SJCRH30 (cell line): ENCODE results near the gene DPYSL4. TPM values are rescaled to one million over a fixed set of nuclear protein-coding genes. Genes with fewer than 3 reads are reported as not detected.
A peak's percentile ranks its signal among the peaks of the same experiment; 100 is the strongest.
"Not testable (repeated sequence)": the region's sequence is repeated elsewhere in the genome, so short reads cannot be mapped to it uniquely, and the experiment has no call there.

Experiments used
- DNase-seq, 2 experiments: peaks; one replicate each; pipeline ENCODE4 v3.0.0-alpha.2; 2015 to 2020
- H3K27ac ChIP-seq: fragments of 250-450 bp; sonication (Bioruptor Pico); 2 replicates; pipeline ENCODE4 v1.5.1; 2020; ENCODE audit warnings: mild to moderate bottlenecking, moderate library complexity
- H3K27me3 ChIP-seq: fragments of 250-450 bp; sonication (Bioruptor Pico); 2 replicates; pipeline ENCODE4 v1.5.1; 2020; ENCODE audit warnings: mild to moderate bottlenecking, moderate library complexity
- H3K36me3 ChIP-seq: fragments of 250-450 bp; sonication (Bioruptor Pico); 2 replicates; pipeline ENCODE4 v1.5.1; 2020; ENCODE audit warnings: mild to moderate bottlenecking, moderate library complexity
- H3K4me1 ChIP-seq: fragments of 250-450 bp; sonication (Bioruptor Pico); 2 replicates; pipeline ENCODE4 v1.5.1; 2020; ENCODE audit warnings: mild to moderate bottlenecking, moderate library complexity
- H3K4me3 ChIP-seq: fragments of 250-450 bp; sonication (Bioruptor Pico); 2 replicates; pipeline ENCODE4 v1.5.1; 2020; ENCODE audit warnings: mild to moderate bottlenecking, moderate library complexity
- H3K9me3 ChIP-seq: fragments of 250-450 bp; sonication (Bioruptor Pico); replicated peaks from 2 replicates; pipeline ENCODE4 v1.5.1; 2020; ENCODE audit warnings: mild to moderate bottlenecking, moderate library complexity
- total RNA-seq: library from RNA; depleted of rRNA; stranded (reverse); fragments of >200 nt; shearing (Covaris generic); gene quantifications from 2 replicates; pipeline ENCODE4 v1.2.3, GENCODE V29; 2014

Gene DPYSL4
- total RNA-seq, 1 experiment from 2014 or later: not detected

- Histone ChIP-seq H3K36me3 (no peaks in the 10 kb centered on the region), H3K27ac (no peak overlapping the region), H3K27me3 (no peaks in the 10 kb centered on the region), H3K4me1 (no peaks in the 10 kb centered on the region), H3K9me3 (no peaks in the 10 kb centered on the region), H3K4me3 (no peak overlapping the region)
- DNase-seq: no peak
Measured at GRCh38 chr10:132156382-132156781, 30.4 kb upstream of the DPYSL4 start.

DNA sequence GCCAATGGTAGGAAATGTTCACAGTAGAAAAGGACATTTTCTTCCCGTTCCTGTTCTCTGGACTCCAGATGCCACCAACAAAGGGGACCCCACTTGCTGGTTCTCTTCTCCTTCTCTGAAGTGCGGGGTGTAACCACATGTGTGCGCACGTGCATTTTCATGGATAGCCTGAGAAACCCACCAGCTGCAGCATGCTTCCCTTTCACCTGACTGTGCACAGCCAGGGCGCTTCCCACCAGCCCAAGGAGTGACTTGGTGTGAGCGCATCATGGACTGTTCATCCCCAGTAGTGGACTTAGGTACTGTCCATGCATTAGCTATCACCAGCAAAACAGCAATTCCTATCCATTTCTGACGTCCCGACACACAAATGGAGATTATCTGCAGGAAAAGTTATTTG lies 29.6 kb upstream of the DPYSL4 start:
- no peaks in the 10 kb centered on the region for H3K36me3 ChIP-seq
- no peaks in the 10 kb centered on the region for H3K27me3 ChIP-seq
- H3K4me3 ChIP-seq: no peak overlapping the region
- no peak overlapping the region for H3K27ac ChIP-seq
- DNase-seq: no peak
- no peaks in the 10 kb centered on the region for H3K9me3 ChIP-seq
- H3K4me1 ChIP-seq: no peaks in the 10 kb centered on the region

DNA sequence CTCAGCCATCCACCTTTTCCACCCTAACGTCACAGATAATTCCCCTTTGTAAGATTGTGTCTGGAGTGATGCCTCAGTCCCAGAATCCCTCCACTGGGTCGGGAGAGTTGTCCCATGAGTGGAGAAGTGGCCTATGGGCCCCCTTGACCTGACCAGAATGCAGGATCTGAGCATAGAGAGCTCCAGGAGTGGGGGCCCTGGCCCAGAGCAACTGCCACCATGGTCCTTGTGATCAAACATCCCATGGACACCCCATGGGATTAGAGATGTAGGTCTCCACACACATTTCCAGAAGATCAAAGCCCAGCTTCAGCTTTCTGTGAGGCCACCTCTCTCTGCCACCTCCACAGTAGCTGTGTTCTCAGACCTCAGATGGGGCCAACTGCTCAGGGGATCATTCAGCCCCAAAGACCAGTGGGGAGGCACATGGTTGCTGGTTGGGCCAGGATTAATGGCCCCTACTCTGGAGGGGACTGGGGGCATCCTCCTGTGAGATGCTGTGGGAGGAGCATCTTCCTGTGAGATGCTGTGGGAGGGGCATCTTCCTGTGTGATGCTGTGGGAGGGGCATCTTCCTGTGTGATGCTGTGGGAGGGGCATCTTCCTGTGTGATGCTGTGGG lies 28.5 kb upstream of the DPYSL4 start:
- H3K36me3 ChIP-seq: no peaks in the 10 kb centered on the region
- no peaks in the 10 kb centered on the region for H3K9me3 ChIP-seq
- H3K4me3 ChIP-seq: no peak overlapping the region
- H3K27me3 ChIP-seq: no peaks in the 10 kb centered on the region
- H3K4me1 ChIP-seq: no peaks in the 10 kb centered on the region
- no peak overlapping the region for H3K27ac ChIP-seq
- DNase-seq: no peak

- Histone ChIP-seq H3K27ac (no peak overlapping the region), H3K4me3 (no peak overlapping the region), H3K4me1 (no peaks in the 10 kb centered on the region), H3K9me3 (no peaks in the 10 kb centered on the region), H3K27me3 (no peaks in the 10 kb centered on the region), H3K36me3 (no peaks in the 10 kb centered on the region)
- DNase-seq: no peak
Measured at GRCh38 chr10:132158823-132159222, 27.9 kb upstream of the DPYSL4 start.

GRCh38 chr10:132159302-132160230 lies 27.2 kb upstream of the DPYSL4 start:
- H3K36me3 ChIP-seq, H3K9me3 ChIP-seq, H3K4me3 ChIP-seq, H3K4me1 ChIP-seq, DNase-seq, H3K27ac ChIP-seq, H3K27me3 ChIP-seq: not testable (repeated sequence)

DNA sequence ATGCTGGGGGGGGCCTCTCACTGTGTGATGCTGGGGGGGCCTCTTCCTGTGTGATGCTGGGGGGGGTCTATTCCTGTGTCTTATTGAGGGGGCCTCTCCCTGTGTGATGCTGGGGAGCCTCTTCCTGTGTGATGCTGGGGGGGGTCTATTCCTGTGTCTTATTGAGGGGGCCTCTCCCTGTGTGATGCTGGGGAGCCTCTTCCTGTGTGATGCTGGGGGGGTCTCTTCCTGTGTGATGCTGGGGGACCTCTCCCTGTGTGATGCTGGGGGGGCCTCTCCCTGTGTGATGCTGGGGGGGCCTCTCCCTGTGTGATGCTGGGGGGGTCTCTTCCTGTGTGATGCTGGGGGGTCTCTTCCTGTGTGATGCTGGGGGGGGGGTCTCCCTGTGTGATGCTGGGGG lies 26.5 kb upstream of the DPYSL4 start:
- H3K36me3 ChIP-seq, H3K4me3 ChIP-seq, H3K27me3 ChIP-seq, H3K27ac ChIP-seq, H3K4me1 ChIP-seq, H3K9me3 ChIP-seq, DNase-seq: not testable (repeated sequence)

DNA sequence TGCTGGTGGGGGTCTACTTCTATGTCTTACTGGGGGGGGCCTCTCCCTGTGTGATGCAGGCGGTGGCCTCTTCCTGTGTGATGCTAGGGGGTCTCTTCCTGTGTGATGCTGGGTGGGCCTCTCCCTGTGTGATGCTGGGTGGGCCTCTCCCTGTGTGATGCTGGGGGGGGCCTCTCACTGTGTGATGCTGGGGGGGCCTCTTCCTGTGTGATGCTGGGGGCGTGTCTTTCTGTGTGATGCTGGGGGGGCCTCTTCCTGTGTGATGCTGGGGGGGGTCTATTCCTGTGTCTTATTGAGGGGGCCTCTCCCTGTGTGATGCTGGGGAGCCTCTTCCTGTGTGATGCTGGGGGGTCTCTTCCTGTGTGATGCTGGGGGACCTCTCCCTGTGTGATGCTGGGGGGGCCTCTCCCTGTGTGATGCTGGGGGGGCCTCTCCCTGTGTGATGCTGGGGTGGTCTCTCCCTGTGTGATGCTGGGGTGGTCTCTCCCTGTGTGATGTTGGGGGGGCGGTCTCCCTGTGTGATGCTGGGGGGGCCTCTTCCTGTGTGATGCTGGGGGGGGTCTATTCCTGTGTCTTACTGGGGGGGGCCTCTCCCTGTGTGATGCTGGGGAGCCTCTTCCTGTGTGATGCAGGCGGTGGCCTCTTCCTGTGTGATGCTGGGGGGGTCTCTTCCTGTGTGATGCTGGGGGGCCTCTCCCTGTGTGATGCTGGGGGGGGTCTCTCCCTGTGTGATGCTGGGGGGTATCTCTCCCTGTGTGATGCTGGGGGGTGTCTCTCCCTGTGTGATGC lies 25.7 kb upstream of the DPYSL4 start:
- H3K4me3 ChIP-seq, H3K36me3 ChIP-seq, H3K27me3 ChIP-seq, H3K4me1 ChIP-seq, H3K27ac ChIP-seq, DNase-seq, H3K9me3 ChIP-seq: not testable (repeated sequence)

- no peak overlapping the region for H3K4me3 ChIP-seq
- H3K27me3 ChIP-seq: no peaks in the 10 kb centered on the region
- H3K4me1 ChIP-seq: no peaks in the 10 kb centered on the region
- no peak for DNase-seq
- no peak overlapping the region for H3K27ac ChIP-seq
- H3K9me3 ChIP-seq: no peaks in the 10 kb centered on the region
- H3K36me3 ChIP-seq: no peaks in the 10 kb centered on the region
Measured at GRCh38 chr10:132162021-132162531, 24.7 kb upstream of the DPYSL4 start.

DNA sequence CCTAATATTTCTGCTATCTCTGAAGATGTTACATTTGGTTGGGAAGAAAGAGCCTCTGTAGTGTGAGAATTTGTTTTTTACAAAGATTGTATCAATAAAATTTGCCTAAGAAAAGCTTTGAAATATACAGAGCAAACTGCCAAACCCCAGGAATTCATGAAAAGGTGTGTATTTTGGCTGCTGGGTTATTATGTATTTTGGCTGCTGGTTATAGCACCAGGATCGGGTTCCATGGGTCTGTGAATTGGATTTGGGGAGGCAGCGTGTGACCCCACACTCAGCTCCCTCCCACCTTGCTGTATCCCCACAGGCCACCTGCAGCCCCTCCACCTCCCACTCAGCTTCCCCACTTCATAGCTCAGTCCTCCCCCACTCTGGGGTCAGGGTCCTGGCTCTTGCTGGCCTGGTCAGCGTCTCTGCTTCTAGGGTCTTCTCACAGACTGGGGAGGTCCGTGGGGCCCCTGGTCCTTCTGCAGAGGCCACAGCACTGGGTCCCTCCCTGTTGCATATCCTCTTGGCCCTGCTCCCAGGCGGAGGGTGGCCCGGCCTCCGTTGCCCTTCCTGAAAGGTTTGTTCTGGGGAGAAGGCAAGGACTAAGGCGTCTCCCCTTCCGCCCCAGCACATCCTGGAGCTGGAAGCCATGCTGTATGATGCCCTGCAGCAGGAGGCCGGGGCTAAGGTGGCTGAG lies 24.0 kb upstream of the DPYSL4 start:
- no peak overlapping the region for H3K27ac ChIP-seq
- no peak overlapping the region for H3K4me3 ChIP-seq
- no peaks in the 10 kb centered on the region for H3K27me3 ChIP-seq
- no peaks in the 10 kb centered on the region for H3K36me3 ChIP-seq
- no peak for DNase-seq
- no peaks in the 10 kb centered on the region for H3K4me1 ChIP-seq
- H3K9me3 ChIP-seq: no peaks in the 10 kb centered on the region

DNA sequence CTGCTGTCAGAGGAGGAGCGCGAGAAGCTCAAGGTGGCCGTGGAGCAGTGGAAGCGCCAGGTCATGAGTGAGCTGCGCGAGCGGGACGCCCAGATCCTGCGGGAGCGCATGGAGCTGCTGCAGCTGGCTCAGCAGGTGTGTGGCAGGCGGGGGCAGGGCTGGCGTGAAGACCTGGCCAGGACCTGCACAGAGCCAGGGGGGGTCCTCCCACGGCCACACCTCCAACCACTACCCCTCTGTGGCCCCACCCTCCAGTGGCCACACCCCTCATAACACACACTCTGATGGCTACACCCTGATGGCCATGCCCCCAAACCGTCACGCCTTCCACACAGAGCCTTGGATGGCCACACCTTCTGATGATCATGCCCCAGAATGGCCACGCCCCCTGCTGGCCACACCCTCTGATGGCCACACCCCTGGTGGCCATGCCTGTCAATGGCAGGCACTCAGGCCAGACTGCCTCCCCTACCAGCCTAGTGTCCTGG lies 23.4 kb upstream of the DPYSL4 start:
- no peaks in the 10 kb centered on the region for H3K36me3 ChIP-seq
- H3K4me1 ChIP-seq: no peaks in the 10 kb centered on the region
- H3K27ac ChIP-seq: no peak overlapping the region
- DNase-seq: peak in 1 of 2 experiments; percentile 16
- no peaks in the 10 kb centered on the region for H3K9me3 ChIP-seq
- H3K4me3 ChIP-seq: no peak overlapping the region
- no peaks in the 10 kb centered on the region for H3K27me3 ChIP-seq

DNA sequence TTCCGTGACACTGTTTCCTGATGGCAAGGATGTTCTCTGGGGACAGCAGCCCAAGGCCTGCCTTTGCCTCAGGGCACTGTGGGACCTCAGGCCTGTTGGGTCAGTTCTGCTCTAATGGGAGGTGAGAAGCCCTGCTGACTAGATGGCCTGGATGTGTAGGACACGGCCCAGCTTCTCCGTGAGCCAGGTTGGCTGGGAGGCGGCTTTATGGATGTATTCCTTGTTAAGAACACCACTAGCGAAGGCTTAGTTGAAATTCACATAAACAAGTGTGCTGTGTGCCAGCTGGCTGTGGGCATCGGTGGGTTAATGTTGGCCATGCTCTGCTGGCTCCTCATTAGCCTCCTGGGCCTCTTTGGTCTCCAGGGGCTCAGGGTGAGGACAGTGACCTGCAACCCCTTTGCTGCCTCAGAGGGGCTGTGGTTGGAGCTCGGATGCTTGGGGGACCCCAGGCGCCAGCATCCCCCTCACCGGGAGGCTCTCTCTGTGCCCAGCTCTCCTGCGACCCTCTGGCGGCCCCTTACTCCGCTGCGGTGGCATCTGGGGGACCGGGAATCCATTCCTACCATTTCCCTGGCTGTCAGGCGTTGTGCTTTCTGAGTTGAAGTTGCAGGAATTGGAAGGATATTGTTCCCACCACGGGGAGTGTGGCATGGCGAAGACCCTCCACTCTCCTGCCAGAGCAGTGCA lies 22.8 kb upstream of the DPYSL4 start:
- no peaks in the 10 kb centered on the region for H3K27me3 ChIP-seq
- no peak for DNase-seq
- no peaks in the 10 kb centered on the region for H3K36me3 ChIP-seq
- H3K4me1 ChIP-seq: no peaks in the 10 kb centered on the region
- no peak overlapping the region for H3K27ac ChIP-seq
- no peaks in the 10 kb centered on the region for H3K9me3 ChIP-seq
- H3K4me3 ChIP-seq: no peak overlapping the region

DNA sequence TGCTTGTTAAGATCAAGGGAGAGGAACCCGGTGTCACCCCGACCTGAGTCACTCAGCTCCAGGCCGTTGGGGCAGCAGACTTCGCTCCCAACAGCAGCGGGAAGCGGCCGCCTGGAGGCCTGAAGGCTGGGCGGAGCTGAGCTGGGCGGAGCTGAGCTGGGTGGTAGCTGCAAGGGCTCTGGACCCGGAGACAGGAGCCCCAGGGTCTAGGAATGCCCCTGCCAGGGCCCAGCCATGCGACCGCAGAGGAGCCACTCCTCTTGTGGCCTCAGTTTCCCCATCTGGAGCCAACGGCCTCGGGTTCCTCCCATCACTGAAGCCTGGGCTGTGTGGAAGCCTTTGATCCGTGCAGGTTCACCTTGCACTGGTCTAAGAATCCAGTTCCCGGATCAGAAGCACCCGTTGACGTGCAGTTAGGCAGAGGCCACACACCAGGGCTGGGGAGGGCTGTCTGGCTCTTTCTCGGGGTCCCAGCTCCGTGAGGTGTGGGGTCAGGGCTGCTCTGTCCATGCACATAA lies 21.9 kb upstream of the DPYSL4 start:
- Histone ChIP-seq H3K27ac (no peak overlapping the region), H3K4me1 (no peaks in the 10 kb centered on the region), H3K9me3 (no peaks in the 10 kb centered on the region), H3K4me3 (no peak overlapping the region), H3K36me3 (no peaks in the 10 kb centered on the region), H3K27me3 (no peaks in the 10 kb centered on the region)
- no peak for DNase-seq

- H3K27ac ChIP-seq: no peak overlapping the region
- H3K27me3 ChIP-seq: no peaks in the 10 kb centered on the region
- DNase-seq: no peak
Measured at GRCh38 chr10:132165416-132165980, 21.2 kb upstream of the DPYSL4 start.

More at GRCh38 chr10:132165416-132165980, 21.2 kb upstream of the DPYSL4 start:
- Histone ChIP-seq H3K9me3 (no peaks in the 10 kb centered on the region), H3K4me1 (no peaks in the 10 kb centered on the region), H3K36me3 (no peaks in the 10 kb centered on the region), H3K4me3 (no peak overlapping the region)
